ENCODE data around the gene PHF10.

PHF10 gene

DNA sequence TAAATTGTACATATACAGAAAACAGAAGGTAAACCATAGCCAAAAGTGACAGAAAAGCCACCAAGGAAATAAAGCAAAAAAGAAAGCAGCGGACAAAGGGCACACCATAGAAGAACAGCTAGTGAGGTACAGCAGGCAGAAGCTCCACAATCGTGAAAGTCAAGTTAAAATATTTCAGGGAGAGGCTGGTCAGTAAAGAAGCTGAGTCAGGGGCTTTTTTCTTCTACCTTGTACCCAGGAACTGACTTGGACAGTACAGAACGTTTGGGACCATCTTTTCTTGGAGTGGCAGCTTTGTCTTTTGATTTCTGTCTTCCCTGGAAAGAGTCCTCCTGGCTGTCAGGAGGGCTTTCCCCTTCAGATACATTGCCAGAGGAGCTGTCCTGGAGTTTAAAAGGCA, 14.3 kb downstream of the PHF10 start:
- DNase-seq: no peak
- no peak overlapping the region for H3K27ac ChIP-seq
- intact Hi-C loops (cut with DNase I; ENCODE audit: low total_unique reads): no loop called here
- no peak overlapping the region for H3K4me3 ChIP-seq
- H3K27me3 ChIP-seq: no peaks in the 10 kb centered on the region
- H3K36me3 ChIP-seq: peaks cover 37 to 55% (median 53%) of the 10 kb centered on the region in 3 donors
- no peaks in the 10 kb centered on the region for H3K9me3 ChIP-seq
- peaks cover 0 to 1% (median 0%) of the 10 kb centered on the region in 4 donors for H3K4me1 ChIP-seq
- TF ChIP-seq, protein P1, sequence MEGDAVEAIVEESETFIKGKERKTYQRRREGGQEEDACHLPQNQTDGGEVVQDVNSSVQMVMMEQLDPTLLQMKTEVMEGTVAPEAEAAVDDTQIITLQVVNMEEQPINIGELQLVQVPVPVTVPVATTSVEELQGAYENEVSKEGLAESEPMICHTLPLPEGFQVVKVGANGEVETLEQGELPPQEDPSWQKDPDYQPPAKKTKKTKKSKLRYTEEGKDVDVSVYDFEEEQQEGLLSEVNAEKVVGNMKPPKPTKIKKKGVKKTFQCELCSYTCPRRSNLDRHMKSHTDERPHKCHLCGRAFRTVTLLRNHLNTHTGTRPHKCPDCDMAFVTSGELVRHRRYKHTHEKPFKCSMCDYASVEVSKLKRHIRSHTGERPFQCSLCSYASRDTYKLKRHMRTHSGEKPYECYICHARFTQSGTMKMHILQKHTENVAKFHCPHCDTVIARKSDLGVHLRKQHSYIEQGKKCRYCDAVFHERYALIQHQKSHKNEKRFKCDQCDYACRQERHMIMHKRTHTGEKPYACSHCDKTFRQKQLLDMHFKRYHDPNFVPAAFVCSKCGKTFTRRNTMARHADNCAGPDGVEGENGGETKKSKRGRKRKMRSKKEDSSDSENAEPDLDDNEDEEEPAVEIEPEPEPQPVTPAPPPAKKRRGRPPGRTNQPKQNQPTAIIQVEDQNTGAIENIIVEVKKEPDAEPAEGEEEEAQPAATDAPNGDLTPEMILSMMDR (IDR thresholded peaks at IDR 0.05): no peak

DNA sequence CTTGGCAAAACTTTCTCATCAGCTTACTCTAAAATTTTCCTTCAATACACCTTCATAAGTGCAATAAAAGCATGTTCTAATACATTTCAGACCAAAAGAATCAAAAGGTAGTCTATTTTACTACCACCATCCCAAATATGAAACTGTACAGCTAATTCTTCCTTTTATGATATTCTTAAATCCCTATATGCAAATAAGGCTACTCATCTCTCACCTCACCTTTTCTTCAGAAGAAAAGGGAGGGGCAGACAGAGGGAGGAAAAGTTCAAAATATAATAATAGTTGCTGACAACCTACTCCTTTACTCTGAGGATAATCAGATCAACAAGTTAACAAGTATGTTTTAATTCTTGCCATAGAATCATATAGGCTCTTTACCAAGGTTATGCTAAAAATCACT, 15.0 kb downstream of the PHF10 start:
- Histone ChIP-seq H3K36me3 (peaks cover 30 to 48% (median 46%) of the 10 kb centered on the region in 3 donors), H3K27ac (no peak overlapping the region), H3K9me3 (no peaks in the 10 kb centered on the region), H3K4me3 (no peak overlapping the region), H3K27me3 (no peaks in the 10 kb centered on the region), H3K4me1 (peaks cover 0 to 8% (median 1%) of the 10 kb centered on the region in 4 donors)
- intact Hi-C loops (cut with DNase I; ENCODE audit: low total_unique reads): no loop called here
- no peak for DNase-seq
- TF ChIP-seq, protein P1 (IDR thresholded peaks at IDR 0.05): no peak

DNA sequence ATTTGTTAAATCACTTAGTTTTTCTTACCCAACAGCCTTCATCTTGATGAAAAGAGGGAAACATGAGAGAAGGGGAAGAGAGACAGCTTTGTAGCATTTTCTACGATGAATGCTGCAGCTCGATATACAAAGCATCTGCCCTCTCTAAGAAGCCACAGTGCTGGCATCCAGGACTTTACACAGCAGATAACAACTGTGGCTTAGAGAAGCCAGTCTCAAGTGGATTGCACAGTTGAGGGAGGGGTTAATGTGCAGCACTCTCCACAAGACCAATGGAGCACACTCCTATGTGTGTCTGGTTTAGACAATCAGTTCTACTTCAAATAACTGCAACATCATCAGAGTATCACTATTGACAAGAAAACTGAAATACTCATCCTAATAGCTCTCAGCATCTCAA, 16.5 kb downstream of the PHF10 start:
- peaks cover 19 to 34% (median 34%) of the 10 kb centered on the region in 3 donors for H3K36me3 ChIP-seq
- H3K9me3 ChIP-seq: no peaks in the 10 kb centered on the region
- no peaks in the 10 kb centered on the region for H3K27me3 ChIP-seq
- H3K27ac ChIP-seq: no peak overlapping the region
- TF ChIP-seq, protein P1 (IDR thresholded peaks at IDR 0.05): no peak
- peaks cover 0 to 23% (median 16%) of the 10 kb centered on the region in 4 donors for H3K4me1 ChIP-seq
- H3K4me3 ChIP-seq: no peak overlapping the region
- intact Hi-C loops (cut with DNase I; ENCODE audit: low total_unique reads): no loop called here
- no peak for DNase-seq

DNA sequence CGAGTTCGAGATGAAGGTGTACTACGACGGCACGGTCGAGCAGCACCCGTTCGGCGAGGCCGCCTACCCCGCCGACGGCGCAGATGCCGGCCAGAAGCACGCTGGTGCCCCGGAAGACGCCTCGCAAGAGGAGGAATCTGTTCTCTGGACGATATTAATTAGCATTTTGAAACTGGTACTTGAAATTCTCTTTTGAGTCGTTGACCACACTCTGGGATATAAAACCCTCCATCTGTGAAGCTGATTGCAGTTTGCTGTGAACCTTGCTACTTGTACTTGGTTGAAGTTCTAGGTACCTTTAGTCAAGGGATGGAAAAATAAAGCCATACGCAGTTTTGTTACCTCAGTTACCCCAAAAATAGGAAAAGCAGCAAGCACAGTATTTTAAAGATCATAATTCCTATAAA, 21.5 kb downstream of the PHF10 start:
- DNase-seq: no peak
- peak overlapping the region; percentile 77 to 85 for H3K4me3 ChIP-seq
- H3K27ac ChIP-seq: peak overlapping the region; percentile 89 to 99
- intact Hi-C loops (cut with DNase I; ENCODE audit: low total_unique reads): loop anchor here (2.0 kb wide), 1 partner anchor 20 kb away; no protein-coding TSS in a partner anchor
- peaks cover 0 to 13% (median 7%) of the 10 kb centered on the region in 3 donors for H3K36me3 ChIP-seq
- H3K4me1 ChIP-seq: peaks cover 5 to 43% (median 32%) of the 10 kb centered on the region in 4 donors
- TF ChIP-seq, protein P1 (IDR thresholded peaks at IDR 0.05): no peak
- H3K9me3 ChIP-seq: no peaks in the 10 kb centered on the region
- H3K27me3 ChIP-seq: no peaks in the 10 kb centered on the region

DNA sequence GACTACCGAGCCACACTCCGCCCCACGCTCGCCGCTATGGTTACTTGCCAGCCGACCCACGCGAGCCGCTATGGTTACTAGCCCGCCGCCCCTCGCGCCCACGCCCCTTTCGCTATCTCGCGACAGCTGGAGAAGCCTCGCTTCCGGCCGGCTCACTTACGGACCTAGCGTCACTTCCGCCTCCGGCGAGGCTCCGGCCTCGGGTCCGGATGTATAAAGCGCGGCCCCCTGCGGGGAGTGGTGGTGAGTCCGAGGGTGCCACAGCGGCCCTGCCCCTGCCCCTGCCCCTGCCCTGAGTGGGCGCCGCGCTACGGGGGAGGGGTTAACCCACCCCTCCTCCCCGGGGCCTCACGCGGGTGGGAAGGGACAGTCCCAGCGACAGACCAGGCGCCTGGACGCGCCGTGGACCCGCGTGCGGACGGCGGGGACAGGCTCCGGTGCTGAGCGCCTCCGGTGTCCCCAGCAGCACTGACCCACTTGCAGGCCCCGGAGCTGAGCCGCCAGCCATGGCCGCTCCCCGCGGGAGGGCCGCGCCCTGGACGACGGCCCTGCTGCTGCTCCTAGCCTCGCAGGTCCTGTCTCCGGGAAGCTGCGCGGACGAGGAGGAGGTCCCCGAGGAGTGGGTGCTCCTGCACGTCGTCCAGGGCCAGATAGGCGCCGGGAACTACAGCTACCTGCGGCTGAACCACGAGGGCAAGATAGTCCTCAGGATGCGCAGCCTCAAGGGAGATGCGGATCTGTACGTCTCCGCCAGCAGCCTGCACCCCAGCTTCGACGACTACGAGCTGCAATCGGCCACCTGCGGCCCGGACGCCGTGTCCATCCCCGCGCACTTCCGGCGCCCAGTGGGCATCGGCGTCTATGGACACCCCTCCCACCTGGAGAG, 22.1 kb downstream of the PHF10 start, which contains the start of the genes C6orf120 and WDR27:
TSS of gene C6orf120 (plus strand) at position 173 of the 886 bp plus-strand sequence. CDS start at position 507, 334 bp downstream.
TSS of gene WDR27 (minus strand) at position 76 of the 886 bp plus-strand sequence. CDS start 13,024 bp downstream, outside the sequence.
- no peaks in the 10 kb centered on the region for H3K9me3 ChIP-seq
- TF ChIP-seq, protein P1 (IDR thresholded peaks at IDR 0.05): no peak
- no peaks in the 10 kb centered on the region for H3K27me3 ChIP-seq
- DNase-seq: peak; percentile 96 to 97
- peak within 1 kb of the TSS; percentile 77 to 85 for H3K4me3 ChIP-seq
- peaks cover 5 to 43% (median 32%) of the 10 kb centered on the region in 4 donors for H3K4me1 ChIP-seq
- intact Hi-C loops (cut with DNase I; ENCODE audit: low total_unique reads): loop anchor here (2.0 kb wide), 1 partner anchor 21 kb away; no protein-coding TSS in a partner anchor
- peak within 1 kb of the TSS; percentile 89 to 99 for H3K27ac ChIP-seq
- H3K36me3 ChIP-seq: peaks cover 0 to 8% (median under 1%) of the 10 kb centered on the region in 3 donors

All from tibial artery (tissue), 4 donors.